Fibroblast of lung (primary cell): ENCODE results near the gene NLRC5. TPM values are rescaled to one million over a fixed set of nuclear protein-coding genes. Genes with fewer than 3 reads are reported as not detected.
A peak's percentile ranks its signal among the peaks of the same experiment; 100 is the strongest.

ENCODE experiments used
- DNase-seq, 2 donors: peaks; one replicate each; pipeline versions ENCODE4 v3.0.0 to v3.0.0-alpha.2; 2010; ENCODE audit warnings: low read depth in 2 of 2
- H2AFZ ChIP-seq: 2 replicates; pipeline ENCODE4 v1.5.1; 2012; ENCODE audit warnings: low read length, control low read depth, inconsistent platforms
- H3K27ac ChIP-seq: 2 replicates; pipeline ENCODE4 v1.5.1; 2011; ENCODE audit warnings: low read length, control low read depth; ENCODE audit not compliant: insufficient read depth
- H3K27me3 ChIP-seq: 2 replicates; pipeline ENCODE4 v1.5.1; 2011; ENCODE audit warnings: mild to moderate bottlenecking, low read length; ENCODE audit not compliant: control insufficient read depth, insufficient read depth
- H3K36me3 ChIP-seq: 2 replicates; pipeline ENCODE4 v1.5.1; 2011; ENCODE audit warnings: low read length; ENCODE audit not compliant: control insufficient read depth, insufficient read depth
- H3K4me1 ChIP-seq: 2 replicates; pipeline ENCODE4 v1.5.1; 2011; ENCODE audit warnings: low read length; ENCODE audit not compliant: control insufficient read depth, insufficient read depth; ENCODE audit errors: extremely low read depth
- H3K4me2 ChIP-seq: 2 replicates; pipeline ENCODE4 v1.5.1; 2011; ENCODE audit warnings: low read length, control low read depth; ENCODE audit not compliant: insufficient read depth; ENCODE audit errors: extremely low read depth
- H3K4me3 ChIP-seq, 4 experiments: fragments of 200-600 bp in 1 of 4; sonication (generic) in 1 of 4; replicated peaks in 1 of 4; 2 replicates each; pipeline ENCODE4 v1.5.1; 2011 to 2016; ENCODE audit warnings: low read length in 4 of 4, low read depth in 3 of 4, mild to moderate bottlenecking in 3 of 4, control low read depth in 2 of 4, inconsistent platforms in 1 of 4, mixed read lengths in 1 of 4; ENCODE audit not compliant: insufficient read depth in 1 of 4; ENCODE audit errors: control extremely low read depth in 1 of 4
- H3K79me2 ChIP-seq: 2 replicates; pipeline ENCODE4 v1.5.1; 2012; ENCODE audit warnings: mild to moderate bottlenecking, low read length, inconsistent platforms; ENCODE audit not compliant: control insufficient read depth, insufficient read depth
- H3K9ac ChIP-seq: 2 replicates; pipeline ENCODE4 v1.5.1; 2011; ENCODE audit warnings: mild to moderate bottlenecking, low read length, control low read depth; ENCODE audit not compliant: insufficient read depth
- H3K9me3 ChIP-seq: 2 replicates; pipeline ENCODE4 v1.5.1; 2012; ENCODE audit warnings: low read depth, low read length; ENCODE audit not compliant: control insufficient read depth, insufficient read depth
- H4K20me1 ChIP-seq: 2 replicates; pipeline ENCODE4 v1.5.1; 2011; ENCODE audit warnings: low read length; ENCODE audit not compliant: control insufficient read depth, insufficient read depth; ENCODE audit errors: extremely low read depth
- CTCF ChIP-seq, 2 donors: IDR thresholded peaks in 1 of 2; conservative IDR thresholded peaks in 1 of 2; 1 replicate in 1 of 2; 2 replicates in 1 of 2; pipeline ENCODE4 v1.5.1; 2011 to 2012; ENCODE audit warnings: low read length in 2 of 2, control low read depth in 1 of 2, inconsistent platforms in 1 of 2, low read depth in 1 of 2, mild to moderate bottlenecking in 1 of 2
- EZH2 ChIP-seq: IDR thresholded peaks from 2 replicates; pipeline ENCODE4 v1.5.1; 2012; ENCODE audit warnings: low read length, control low read depth, mild to moderate bottlenecking; ENCODE audit errors: missing control alignments
- polyA plus RNA-seq, 2 donors: library from polyadenylated mRNA; depleted of rRNA in 1 of 2; stranded (reverse) in 1 of 2; unstranded in 1 of 2; fragments of >200 nt; gene quantifications; 2 replicates each; pipeline ENCODE4 v1.2.1, GENCODE V29; 2011 to 2012; ENCODE audit warnings: missing spikeins in 1 of 2
- total RNA-seq: library from RNA; depleted of rRNA; stranded (reverse); fragments of >200 nt; gene quantifications from 2 replicates; pipeline ENCODE4 v1.2.1, GENCODE V29; 2014

The NLRC5 gene
- total and polyA plus RNA-seq, 2 donors (not counting 1 experiment from before 2014, with no cell fraction given): 22.2 to 43.6 TPM

DNA sequence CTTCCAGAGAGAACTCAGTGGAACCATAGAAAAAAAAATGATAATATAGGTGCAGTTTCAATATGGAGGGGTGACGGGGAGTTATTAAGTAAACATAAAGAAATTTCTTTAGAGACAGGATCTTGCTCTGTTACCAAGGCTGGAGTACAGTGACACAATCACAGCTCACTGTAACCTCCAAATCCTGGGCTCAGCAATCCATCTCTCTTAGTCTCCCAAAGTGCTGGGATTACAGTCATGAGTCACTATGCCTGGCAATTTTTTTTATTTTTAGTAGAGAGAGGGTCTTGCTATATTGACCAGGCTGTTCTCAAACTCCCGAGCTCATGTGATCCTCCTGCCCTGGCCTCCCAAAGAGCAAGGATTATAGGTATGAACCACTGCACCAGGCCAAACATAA is 48.8 kb downstream of the NLRC5 start:
- Histone ChIP-seq H3K9ac (no peak overlapping the region), H2AFZ (no peak overlapping the region), H3K9me3 (no peaks in the 10 kb centered on the region), H3K27ac (peak overlapping the region; percentile 10), H3K27me3 (no peaks in the 10 kb centered on the region), H3K36me3 (peaks cover 22% of the 10 kb centered on the region), H3K4me2 (no peak overlapping the region), H4K20me1 (no peaks in the 10 kb centered on the region), H3K79me2 (no peaks in the 10 kb centered on the region), H3K4me1 (peaks cover 8% of the 10 kb centered on the region), H3K4me3 (no peak overlapping the region)
- TF ChIP-seq CTCF (conservative IDR thresholded peaks at IDR 0.05 in 1 of 2, IDR thresholded peaks at IDR 0.05 in 1 of 2; ENCODE audit: low read depth in 1 of 2, low read length in 2 of 2): no peak
- TF ChIP-seq EZH2: no peak
- peak; percentile 30 to 51 for DNase-seq

DNA sequence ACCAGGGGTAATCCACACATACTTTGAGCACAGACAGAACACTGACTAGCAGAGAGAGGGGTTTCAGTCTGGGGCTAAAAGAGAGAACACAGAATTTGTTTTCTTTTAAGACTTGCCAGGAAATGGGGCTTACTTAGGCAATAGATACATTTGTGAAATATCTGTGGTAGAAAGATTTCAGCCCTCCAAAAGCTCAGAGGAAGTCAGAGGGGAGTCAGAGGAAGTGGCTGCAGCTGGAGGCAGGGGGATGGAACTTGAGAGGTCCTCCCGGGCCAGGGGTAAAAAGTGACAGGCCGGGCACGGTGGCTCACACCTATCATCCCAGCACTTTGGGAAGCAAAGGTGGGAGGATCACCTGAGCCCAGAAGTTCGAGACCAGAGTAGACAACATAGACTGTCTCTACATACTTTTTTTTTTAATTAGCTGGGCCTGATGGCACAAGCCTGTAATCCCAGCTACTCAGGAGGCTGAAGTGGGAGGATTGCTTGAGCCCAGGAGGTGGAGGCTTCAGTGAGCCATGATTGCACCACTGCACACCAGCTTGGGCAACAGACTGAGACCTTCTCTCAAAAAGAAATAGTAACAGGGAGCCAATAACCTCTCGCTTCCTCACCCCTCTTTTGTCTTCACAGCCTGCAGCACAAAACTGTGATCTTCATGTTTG is 49.9 kb downstream of the NLRC5 start:
- Histone ChIP-seq H3K27ac (peak overlapping the region; percentile 11), H2AFZ (no peak overlapping the region), H3K4me3 (no peak overlapping the region), H3K9me3 (no peaks in the 10 kb centered on the region), H3K4me1 (peaks cover 8% of the 10 kb centered on the region), H3K36me3 (peaks cover 27% of the 10 kb centered on the region), H3K27me3 (no peaks in the 10 kb centered on the region), H3K9ac (no peak overlapping the region), H4K20me1 (no peaks in the 10 kb centered on the region), H3K4me2 (peak overlapping the region; percentile 44), H3K79me2 (no peaks in the 10 kb centered on the region)
- no peak for TF ChIP-seq CTCF (conservative IDR thresholded peaks at IDR 0.05 in 1 of 2, IDR thresholded peaks at IDR 0.05 in 1 of 2; ENCODE audit: low read depth in 1 of 2, low read length in 2 of 2)
- no peak for TF ChIP-seq EZH2
- peak; percentile 77 to 87 for DNase-seq

- no peak overlapping the region for H3K4me2 ChIP-seq
- H4K20me1 ChIP-seq: no peaks in the 10 kb centered on the region
- H3K79me2 ChIP-seq: no peaks in the 10 kb centered on the region
- TF ChIP-seq EZH2 (no peak), CTCF (conservative IDR thresholded peaks at IDR 0.05 in 1 of 2, IDR thresholded peaks at IDR 0.05 in 1 of 2; ENCODE audit: low read depth in 1 of 2, low read length in 2 of 2) (no peak)
- no peaks in the 10 kb centered on the region for H3K9me3 ChIP-seq
- no peak overlapping the region for H3K27ac ChIP-seq
- H3K36me3 ChIP-seq: peaks cover 24% of the 10 kb centered on the region
- H2AFZ ChIP-seq: no peak overlapping the region
- peaks cover 12% of the 10 kb centered on the region for H3K4me1 ChIP-seq
- H3K9ac ChIP-seq: no peak overlapping the region
- H3K27me3 ChIP-seq: no peaks in the 10 kb centered on the region
- no peak overlapping the region for H3K4me3 ChIP-seq
- peak; percentile 5 to 23 for DNase-seq
Observed at GRCh38 chr16:57041182-57042156, 52.1 kb downstream of the NLRC5 start.
